M059J (cell line): Measurements from ENCODE around the gene FBXO47. TPM values are rescaled to one million over a fixed set of nuclear protein-coding genes. Genes with fewer than 3 reads are reported as not detected.

ENCODE experiments used
- total RNA-seq: library from RNA; depleted of rRNA; stranded (reverse); fragments of >200 nt; shearing (Covaris generic); gene quantifications from 2 replicates; pipeline ENCODE4 v1.2.3, GENCODE V29; 2014; rRNA removed

The FBXO47 gene
- total RNA-seq, 1 experiment from 2014 or later, result not detected

Other genes starting within 250 kb of the FBXO47 start
- 4.7 and 5.9 TPM in 2 replicates for gene CISD3, start 237.1 kb downstream of the FBXO47 start, total RNA-seq
- gene PCGF2, start 219.1 kb downstream of the FBXO47 start, total RNA-seq, result 3.2 and 5.0 TPM in 2 replicates
- gene PSMB3, start 214.7 kb downstream of the FBXO47 start, total RNA-seq, result 410 and 440 TPM in 2 replicates
- gene PIP4K2B, start 167.8 kb downstream of the FBXO47 start, total RNA-seq, result 41.6 and 45.4 TPM in 2 replicates
- 7.8 and 8.9 TPM in 2 replicates for gene CWC25, start 142.1 kb downstream of the FBXO47 start, total RNA-seq
- gene RPL23, start 113.7 kb downstream of the FBXO47 start, total RNA-seq, result 716 and 785 TPM in 2 replicates
- gene LASP1, start 97.3 kb downstream of the FBXO47 start, total RNA-seq, result 272 and 294 TPM in 2 replicates
- 0.81 and 1.2 TPM in 2 replicates for gene PLXDC1, start 184.2 kb upstream of the FBXO47 start, total RNA-seq
- not detected in 2 replicates for gene ARL5C, start 198.8 kb upstream of the FBXO47 start, total RNA-seq
- 0.59 and 1.2 TPM in 2 replicates for gene CACNB1, start 230.3 kb upstream of the FBXO47 start, total RNA-seq
- gene RPL19, start 232.9 kb upstream of the FBXO47 start, total RNA-seq, result 1,597 and 1,617 TPM in 2 replicates